Caco-2 (cell line): ENCODE measurements around the gene OSBPL2. TPM values are rescaled to one million over a fixed set of nuclear protein-coding genes. Genes with fewer than 3 reads are reported as not detected.

Experiments
- BruUV-seq: library from RNA; stranded (reverse); fragments of 400-500 nt; replicated peaks from 2 replicates; lab custom pipeline; 2021; lab: Mats Ljungman, UMichigan
- CTCF ChIA-PET: fragments of 300-600 bp; sonication (Branson Sonifier 250); formaldehyde crosslinking; loops from one replicate; lab custom pipeline; 2022; ENCODE audit warnings: antibody characterized with exemption; lab: Charles Lee
- POLR2A ChIA-PET: fragments of 300-600 bp; sonication (Branson Sonifier 250); formaldehyde crosslinking; loops from one replicate; lab custom pipeline; 2022; ENCODE audit warnings: antibody characterized with exemption; lab: Charles Lee
- DNase-seq, 2 experiments: peaks; one replicate each; pipeline versions ENCODE4 v3.0.0 to v3.0.0-alpha.2; 2020 to 2022
- H3K27me3 ChIP-seq: replicated peaks from 2 replicates; pipeline ENCODE4 v1.6.0; 2011; ENCODE audit warnings: low read length; ENCODE audit not compliant: control insufficient read depth, insufficient read depth
- H3K36me3 ChIP-seq: 2 replicates; pipeline ENCODE4 v1.5.1; 2011; ENCODE audit warnings: low read length; ENCODE audit not compliant: control insufficient read depth, insufficient read depth
- H3K4me1 ChIP-seq: fragments of 250-450 bp; sonication (Bioruptor Pico); 2 replicates; pipeline ENCODE4 v1.5.1; 2020; ENCODE audit warnings: mild to moderate bottlenecking
- H3K4me3 ChIP-seq: 2 replicates; pipeline ENCODE4 v1.5.1; 2011; ENCODE audit warnings: low read depth, mild to moderate bottlenecking, control low read depth, low read length
- H3K9me3 ChIP-seq: fragments of 250-450 bp; sonication (Bioruptor Pico); 2 replicates; pipeline ENCODE4 v1.5.1; 2020; ENCODE audit warnings: mild to moderate bottlenecking, moderate library complexity
- H3K27ac Mint-ChIP-seq: one replicate; pipeline ENCODE4 v1.8.0; 2022; ENCODE audit warnings: mixed read lengths; ENCODE audit not compliant: unreplicated experiment
- H3K27me3 Mint-ChIP-seq: one replicate; pipeline ENCODE4 v1.8.0; 2022; ENCODE audit warnings: mixed read lengths; ENCODE audit not compliant: insufficient read depth, unreplicated experiment
- H3K36me3 Mint-ChIP-seq: one replicate; pipeline ENCODE4 v1.8.0; 2022; ENCODE audit warnings: mild to moderate bottlenecking, mixed read lengths; ENCODE audit not compliant: insufficient read depth, unreplicated experiment
- H3K4me1 Mint-ChIP-seq: one replicate; pipeline ENCODE4 v1.8.0; 2022; ENCODE audit warnings: low read depth, mixed read lengths; ENCODE audit not compliant: unreplicated experiment
- H3K4me3 Mint-ChIP-seq: one replicate; pipeline ENCODE4 v1.8.0; 2022; ENCODE audit warnings: mild to moderate bottlenecking, moderate library complexity, mixed read lengths; ENCODE audit not compliant: unreplicated experiment
- H3K9me3 Mint-ChIP-seq: one replicate; pipeline ENCODE4 v1.8.0; 2022; ENCODE audit warnings: mixed read lengths; ENCODE audit not compliant: unreplicated experiment
- intact Hi-C: fragments of 100-400 bp; cut with micrococcal nuclease; formaldehyde crosslinking; loops from one replicate; pipeline ENCODE4 v1.10.0; 2022; ENCODE audit not compliant: unreplicated experiment
- total RNA-seq: library from RNA; stranded (reverse); gene quantifications from 2 replicates; pipeline ENCODE4 v1.2.3, GENCODE V29; 2022
- TF ChIP-seq, protein P1 (sequence below), 2 experiments: fragments of 200-600 bp in 1 of 2; IDR thresholded peaks; 1 replicate in 1 of 2; 2 replicates in 1 of 2; pipeline versions ENCODE4 v1.5.1 to v1.8.0; 2011 to 2022; ENCODE audit warnings: antibody characterized with exemption in 1 of 2, control low read depth in 1 of 2, inconsistent platforms in 1 of 2, low read depth in 1 of 2, low read length in 1 of 2, mild to moderate bottlenecking in 1 of 2, moderate library complexity in 1 of 2; ENCODE audit not compliant: insufficient read depth in 1 of 2, severe bottlenecking in 1 of 2, unreplicated experiment in 1 of 2

OSBPL2 gene
- total RNA-seq, 1 experiment from 2014 or later, result 132 TPM

GRCh38 chr20:62308102-62308822 lies 69.9 kb downstream of the OSBPL2 start:
- Mint-ChIP-seq H3K36me3 (peaks cover 100% of the 10 kb centered on the region), H3K9me3 (no peaks in the 10 kb centered on the region), H3K4me1 (peaks cover 23% of the 10 kb centered on the region), H3K27ac (peak overlapping the region; percentile 97), H3K4me3 (no peak overlapping the region), H3K27me3 (no peaks in the 10 kb centered on the region)
- no peak for DNase-seq
- Histone ChIP-seq H3K27me3 (no peaks in the 10 kb centered on the region), H3K4me3 (no peak overlapping the region), H3K4me1 (peaks cover 20% of the 10 kb centered on the region), H3K36me3 (peaks cover 39% of the 10 kb centered on the region), H3K9me3 (no peaks in the 10 kb centered on the region)
- TSS peak; percentile 1 for BruUV-seq
- TF ChIP-seq, protein P1, sequence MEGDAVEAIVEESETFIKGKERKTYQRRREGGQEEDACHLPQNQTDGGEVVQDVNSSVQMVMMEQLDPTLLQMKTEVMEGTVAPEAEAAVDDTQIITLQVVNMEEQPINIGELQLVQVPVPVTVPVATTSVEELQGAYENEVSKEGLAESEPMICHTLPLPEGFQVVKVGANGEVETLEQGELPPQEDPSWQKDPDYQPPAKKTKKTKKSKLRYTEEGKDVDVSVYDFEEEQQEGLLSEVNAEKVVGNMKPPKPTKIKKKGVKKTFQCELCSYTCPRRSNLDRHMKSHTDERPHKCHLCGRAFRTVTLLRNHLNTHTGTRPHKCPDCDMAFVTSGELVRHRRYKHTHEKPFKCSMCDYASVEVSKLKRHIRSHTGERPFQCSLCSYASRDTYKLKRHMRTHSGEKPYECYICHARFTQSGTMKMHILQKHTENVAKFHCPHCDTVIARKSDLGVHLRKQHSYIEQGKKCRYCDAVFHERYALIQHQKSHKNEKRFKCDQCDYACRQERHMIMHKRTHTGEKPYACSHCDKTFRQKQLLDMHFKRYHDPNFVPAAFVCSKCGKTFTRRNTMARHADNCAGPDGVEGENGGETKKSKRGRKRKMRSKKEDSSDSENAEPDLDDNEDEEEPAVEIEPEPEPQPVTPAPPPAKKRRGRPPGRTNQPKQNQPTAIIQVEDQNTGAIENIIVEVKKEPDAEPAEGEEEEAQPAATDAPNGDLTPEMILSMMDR (IDR thresholded peaks at IDR 0.05; ENCODE audit: insufficient read depth in 1 of 2, low read depth in 1 of 2, low read length in 1 of 2, severe bottlenecking in 1 of 2, unreplicated experiment in 1 of 2), result no peak
- ChIA-PET POLR2A (interaction anchor here (1.0 kb wide), 1 partner anchor 241 kb away, joined by 3 read pairs; no protein-coding TSS in a partner anchor), CTCF (interaction anchor here (1.7 kb wide), 1 partner anchor 74 kb away, joined by 8 read pairs; no protein-coding TSS in a partner anchor)
- intact Hi-C loops, result loop anchor here (10.0 kb wide), 1 partner anchor 487 kb away; the partner anchor contains the start of gene MRGBP

GRCh38 chr20:62309198-62309944 lies 71.0 kb downstream of the OSBPL2 start:
- Histone ChIP-seq H3K36me3 (peaks cover 38% of the 10 kb centered on the region), H3K27me3 (no peaks in the 10 kb centered on the region), H3K9me3 (no peaks in the 10 kb centered on the region), H3K4me3 (no peak overlapping the region), H3K4me1 (peaks cover 15% of the 10 kb centered on the region)
- CTCF ChIA-PET, result no interaction called here
- POLR2A ChIA-PET, result interaction anchor here (1.0 kb wide), 1 partner anchor 242 kb away, joined by 3 read pairs; no protein-coding TSS in a partner anchor
- TSS peak; percentile 57 for BruUV-seq
- Mint-ChIP-seq H3K27me3 (no peaks in the 10 kb centered on the region), H3K4me3 (no peak overlapping the region), H3K9me3 (no peaks in the 10 kb centered on the region), H3K27ac (peak overlapping the region; percentile 97), H3K36me3 (peaks cover 100% of the 10 kb centered on the region), H3K4me1 (peaks cover 18% of the 10 kb centered on the region)
- peak in 1 of 2 experiments; percentile 35 for DNase-seq
- TF ChIP-seq, protein P1 (IDR thresholded peaks at IDR 0.05; ENCODE audit: insufficient read depth in 1 of 2, low read depth in 1 of 2, low read length in 1 of 2, severe bottlenecking in 1 of 2, unreplicated experiment in 1 of 2), result no peak
- intact Hi-C loops, result loop anchor here (10.0 kb wide), 1 partner anchor 485 kb away; the partner anchor contains the start of gene MRGBP
